ENCODE results near the gene PRDM11.

DNA sequence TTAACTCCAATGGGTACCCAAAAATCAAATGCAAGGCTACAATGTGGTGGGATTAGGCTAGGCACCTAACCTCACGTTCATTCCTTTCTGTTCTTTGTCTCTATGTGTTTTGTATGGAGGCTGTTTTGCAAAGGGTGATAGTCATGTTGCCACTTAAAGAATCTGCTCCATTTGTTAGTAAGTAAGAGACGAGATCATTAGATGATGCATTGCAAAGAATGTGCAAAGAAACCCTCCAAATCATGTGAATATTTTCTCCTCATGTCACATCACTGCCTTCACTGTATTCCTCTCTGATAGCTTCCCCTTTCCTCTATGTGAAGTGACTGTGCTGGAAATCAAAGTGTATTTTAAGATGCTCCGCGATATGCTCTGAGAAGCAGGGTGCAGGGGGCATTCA is 127.8 kb downstream of the PRDM11 start:
- TF ChIP-seq, protein P1, sequence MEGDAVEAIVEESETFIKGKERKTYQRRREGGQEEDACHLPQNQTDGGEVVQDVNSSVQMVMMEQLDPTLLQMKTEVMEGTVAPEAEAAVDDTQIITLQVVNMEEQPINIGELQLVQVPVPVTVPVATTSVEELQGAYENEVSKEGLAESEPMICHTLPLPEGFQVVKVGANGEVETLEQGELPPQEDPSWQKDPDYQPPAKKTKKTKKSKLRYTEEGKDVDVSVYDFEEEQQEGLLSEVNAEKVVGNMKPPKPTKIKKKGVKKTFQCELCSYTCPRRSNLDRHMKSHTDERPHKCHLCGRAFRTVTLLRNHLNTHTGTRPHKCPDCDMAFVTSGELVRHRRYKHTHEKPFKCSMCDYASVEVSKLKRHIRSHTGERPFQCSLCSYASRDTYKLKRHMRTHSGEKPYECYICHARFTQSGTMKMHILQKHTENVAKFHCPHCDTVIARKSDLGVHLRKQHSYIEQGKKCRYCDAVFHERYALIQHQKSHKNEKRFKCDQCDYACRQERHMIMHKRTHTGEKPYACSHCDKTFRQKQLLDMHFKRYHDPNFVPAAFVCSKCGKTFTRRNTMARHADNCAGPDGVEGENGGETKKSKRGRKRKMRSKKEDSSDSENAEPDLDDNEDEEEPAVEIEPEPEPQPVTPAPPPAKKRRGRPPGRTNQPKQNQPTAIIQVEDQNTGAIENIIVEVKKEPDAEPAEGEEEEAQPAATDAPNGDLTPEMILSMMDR (conservative IDR thresholded peaks at IDR 0.05; ENCODE audit: low read depth, low read length): no peak
- no peak for TF ChIP-seq EZH2 (IDR thresholded peaks at IDR 0.05; ENCODE audit: borderline replicate concordance, low read depth, low read length, poor library complexity, severe bottlenecking)

Data from A673 (cell line).